ENCODE measurements around the gene PLD5.

The PLD5 gene

DNA sequence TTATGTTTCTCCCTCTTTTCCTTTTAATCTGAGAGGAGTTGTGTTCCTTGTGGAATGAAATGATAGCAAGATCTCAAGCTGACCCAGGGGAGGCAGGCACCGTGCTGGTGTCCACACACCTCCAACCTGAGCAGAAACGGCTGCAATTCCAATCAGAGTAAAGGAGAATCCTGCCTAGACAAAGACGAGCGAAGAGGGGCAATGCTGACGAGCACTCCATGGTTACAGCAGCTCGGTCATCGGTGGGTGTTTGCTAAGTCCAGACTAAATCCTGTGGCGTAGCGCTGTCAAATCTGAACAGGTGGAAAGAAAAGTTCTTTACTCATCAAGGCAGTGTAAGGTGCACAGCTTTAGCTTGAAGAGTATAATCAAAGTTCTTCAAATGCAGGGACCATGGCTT is 74.8 kb downstream of the PLD5 start:
- 0 out of 2 replicates have a peak, but pooled peaks cover 3% of the 10 kb centered on the region for H3K27me3 ChIP-seq (ENCODE audit: insufficient read depth, low read length)
- H2AFZ ChIP-seq (ENCODE audit: low read length) = no peak overlapping the region
- no peaks in the 10 kb centered on the region for H4K20me1 ChIP-seq (ENCODE audit: insufficient read depth, low read length)
- no peak overlapping the region for H3K9ac ChIP-seq (ENCODE audit: low read length)
- no peaks in the 10 kb centered on the region for H3K36me3 ChIP-seq (ENCODE audit: insufficient read depth, low read length)
- no peak overlapping the region for H3K4me2 ChIP-seq (ENCODE audit: low read length)
- H3K9me3 ChIP-seq (ENCODE audit: low read length) = no peaks in the 10 kb centered on the region
- no peaks in the 10 kb centered on the region for H3F3A ChIP-seq (ENCODE audit: insufficient read depth, low read length)
- TF ChIP-seq EZH2 (IDR thresholded peaks at IDR 0.05; ENCODE audit: borderline replicate concordance, low read length) = no peak
- TF ChIP-seq, protein P1, sequence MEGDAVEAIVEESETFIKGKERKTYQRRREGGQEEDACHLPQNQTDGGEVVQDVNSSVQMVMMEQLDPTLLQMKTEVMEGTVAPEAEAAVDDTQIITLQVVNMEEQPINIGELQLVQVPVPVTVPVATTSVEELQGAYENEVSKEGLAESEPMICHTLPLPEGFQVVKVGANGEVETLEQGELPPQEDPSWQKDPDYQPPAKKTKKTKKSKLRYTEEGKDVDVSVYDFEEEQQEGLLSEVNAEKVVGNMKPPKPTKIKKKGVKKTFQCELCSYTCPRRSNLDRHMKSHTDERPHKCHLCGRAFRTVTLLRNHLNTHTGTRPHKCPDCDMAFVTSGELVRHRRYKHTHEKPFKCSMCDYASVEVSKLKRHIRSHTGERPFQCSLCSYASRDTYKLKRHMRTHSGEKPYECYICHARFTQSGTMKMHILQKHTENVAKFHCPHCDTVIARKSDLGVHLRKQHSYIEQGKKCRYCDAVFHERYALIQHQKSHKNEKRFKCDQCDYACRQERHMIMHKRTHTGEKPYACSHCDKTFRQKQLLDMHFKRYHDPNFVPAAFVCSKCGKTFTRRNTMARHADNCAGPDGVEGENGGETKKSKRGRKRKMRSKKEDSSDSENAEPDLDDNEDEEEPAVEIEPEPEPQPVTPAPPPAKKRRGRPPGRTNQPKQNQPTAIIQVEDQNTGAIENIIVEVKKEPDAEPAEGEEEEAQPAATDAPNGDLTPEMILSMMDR (IDR thresholded peaks at IDR 0.05; ENCODE audit: low read length) = no peak
- no peak overlapping the region for H3K4me3 ChIP-seq (ENCODE audit: low read depth, low read length, poor library complexity, severe bottlenecking)
- no peaks in the 10 kb centered on the region for H3K4me1 ChIP-seq (ENCODE audit: insufficient read depth, low read length, severe bottlenecking)
- H3K27ac ChIP-seq (ENCODE audit: low read depth, low read length, poor library complexity, severe bottlenecking) = no peak overlapping the region
- H3K9me2 ChIP-seq (ENCODE audit: low read depth, low read length) = no peaks in the 10 kb centered on the region
- H3K79me2 ChIP-seq (ENCODE audit: insufficient read depth, low read length) = no peaks in the 10 kb centered on the region

DNA sequence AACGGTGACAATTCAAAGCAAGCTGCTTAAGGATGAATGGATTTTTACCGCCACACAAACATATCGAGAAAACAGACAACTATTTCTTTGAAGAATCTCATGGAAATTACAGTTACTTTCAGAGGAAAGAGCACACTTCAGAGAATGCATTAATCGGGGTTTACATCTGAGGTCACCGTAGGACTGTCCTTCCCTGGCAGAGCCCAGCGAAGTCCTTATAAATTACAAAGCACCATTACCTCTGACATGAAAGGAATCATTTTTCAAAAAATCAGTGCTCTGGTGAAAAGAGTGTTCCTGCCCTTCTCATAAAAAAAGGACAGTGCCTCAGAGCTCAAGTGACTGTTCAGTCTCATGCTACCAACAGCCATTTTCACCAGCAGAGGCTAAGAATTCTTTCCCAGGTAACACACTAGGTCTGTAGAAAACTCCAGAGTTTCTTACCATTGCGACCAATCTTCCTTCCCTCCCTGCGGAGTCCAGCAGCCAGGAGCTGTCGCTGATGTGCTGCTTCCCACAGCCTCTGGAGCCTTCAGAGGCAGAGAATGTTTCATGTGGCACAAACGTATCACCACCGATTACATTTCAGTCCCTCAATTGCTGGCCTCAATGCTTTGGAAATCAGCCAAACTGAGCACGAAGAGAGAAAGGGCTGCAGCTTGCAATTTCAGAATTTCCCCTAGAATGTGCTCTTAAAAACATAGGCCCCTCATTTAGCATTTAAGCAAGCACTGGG is 75.4 kb downstream of the PLD5 start:
- Histone ChIP-seq H3K27ac (ENCODE audit: low read depth, low read length, poor library complexity, severe bottlenecking) (no peak overlapping the region), H3K4me3 (ENCODE audit: low read depth, low read length, poor library complexity, severe bottlenecking) (no peak overlapping the region), H3K4me2 (ENCODE audit: low read length) (no peak overlapping the region)

DNA sequence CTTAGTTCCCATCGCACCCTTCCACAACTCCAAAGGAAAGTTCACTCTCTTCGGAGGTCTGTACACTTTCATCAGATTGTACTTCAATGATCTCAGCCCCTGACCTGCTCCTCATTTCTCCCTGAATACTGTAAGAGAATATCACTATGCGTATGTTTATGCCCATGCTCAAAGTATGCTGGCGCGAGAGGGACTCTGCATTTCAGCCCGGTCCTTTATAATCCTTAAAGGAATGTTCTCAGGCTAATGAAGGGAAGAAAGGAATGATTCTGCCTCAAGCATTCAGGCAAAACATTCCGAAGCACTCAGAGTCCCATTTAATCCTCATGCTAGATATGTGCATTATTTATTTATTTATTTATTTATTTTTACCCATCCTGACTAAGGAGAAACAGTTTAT is 76.8 kb downstream of the PLD5 start:
- Histone ChIP-seq H3K4me1 (ENCODE audit: insufficient read depth, low read length, severe bottlenecking) (no peaks in the 10 kb centered on the region), H4K20me1 (ENCODE audit: insufficient read depth, low read length) (no peaks in the 10 kb centered on the region), H3K9me2 (ENCODE audit: low read depth, low read length) (no peaks in the 10 kb centered on the region), H3K27me3 (ENCODE audit: insufficient read depth, low read length) (0 out of 2 replicates have a peak, but pooled peaks cover 3% of the 10 kb centered on the region), H2AFZ (ENCODE audit: low read length) (no peak overlapping the region), H3K4me3 (ENCODE audit: low read depth, low read length, poor library complexity, severe bottlenecking) (no peak overlapping the region), H3K27ac (ENCODE audit: low read depth, low read length, poor library complexity, severe bottlenecking) (no peak overlapping the region), H3K79me2 (ENCODE audit: insufficient read depth, low read length) (no peaks in the 10 kb centered on the region), H3K9me3 (ENCODE audit: low read length) (no peaks in the 10 kb centered on the region), H3F3A (ENCODE audit: insufficient read depth, low read length) (no peaks in the 10 kb centered on the region), H3K36me3 (ENCODE audit: insufficient read depth, low read length) (no peaks in the 10 kb centered on the region), H3K9ac (ENCODE audit: low read length) (no peak overlapping the region), H3K4me2 (ENCODE audit: low read length) (no peak overlapping the region)
- TF ChIP-seq EZH2 (IDR thresholded peaks at IDR 0.05; ENCODE audit: borderline replicate concordance, low read length) = no peak
- TF ChIP-seq, protein P1 (IDR thresholded peaks at IDR 0.05; ENCODE audit: low read length) = no peak

More for the DNA sequence above, 75.4 kb downstream of the PLD5 start:
- TF ChIP-seq EZH2 (IDR thresholded peaks at IDR 0.05; ENCODE audit: borderline replicate concordance, low read length) = no peak
- TF ChIP-seq, protein P1 (IDR thresholded peaks at IDR 0.05; ENCODE audit: low read length) = no peak
- H3K27me3 ChIP-seq (ENCODE audit: insufficient read depth, low read length) = 0 out of 2 replicates have a peak, but pooled peaks cover 3% of the 10 kb centered on the region
- no peaks in the 10 kb centered on the region for H4K20me1 ChIP-seq (ENCODE audit: insufficient read depth, low read length)
- H3K9me2 ChIP-seq (ENCODE audit: low read depth, low read length) = no peaks in the 10 kb centered on the region
- no peak overlapping the region for H3K9ac ChIP-seq (ENCODE audit: low read length)
- no peaks in the 10 kb centered on the region for H3K36me3 ChIP-seq (ENCODE audit: insufficient read depth, low read length)
- no peaks in the 10 kb centered on the region for H3K9me3 ChIP-seq (ENCODE audit: low read length)
- H3K4me1 ChIP-seq (ENCODE audit: insufficient read depth, low read length, severe bottlenecking) = no peaks in the 10 kb centered on the region
- H3K79me2 ChIP-seq (ENCODE audit: insufficient read depth, low read length) = no peaks in the 10 kb centered on the region
- no peaks in the 10 kb centered on the region for H3F3A ChIP-seq (ENCODE audit: insufficient read depth, low read length)
- H2AFZ ChIP-seq (ENCODE audit: low read length) = no peak overlapping the region

Measured in OCI-LY1 (cell line).